GM13976 (cell line): ENCODE data around the gene BLOC1S3.
A peak's percentile ranks its signal among the peaks of the same experiment; 100 is the strongest.

Source experiments
- DNase-seq: peaks from one replicate; pipeline ENCODE4 v3.0.0; 2012; ENCODE audit warnings: low spot score
- in situ Hi-C: fragments of 300-500 bp; cut with MboI; formaldehyde crosslinking; loops from one replicate; pipeline ENCODE4 v1.12.0; 2022; ENCODE audit warnings: low sequenced_read_pairs, mixed read lengths, inconsistent platforms; ENCODE audit not compliant: unreplicated experiment
- TF ChIP-seq, protein P1 (sequence below): IDR thresholded peaks from 2 replicates; pipeline ENCODE4 v1.5.1; 2012; ENCODE audit warnings: borderline replicate concordance, mild to moderate bottlenecking; ENCODE audit not compliant: insufficient read depth; ENCODE audit errors: extremely low read depth, missing control alignments, control extremely low read depth

Gene BLOC1S3

DNA sequence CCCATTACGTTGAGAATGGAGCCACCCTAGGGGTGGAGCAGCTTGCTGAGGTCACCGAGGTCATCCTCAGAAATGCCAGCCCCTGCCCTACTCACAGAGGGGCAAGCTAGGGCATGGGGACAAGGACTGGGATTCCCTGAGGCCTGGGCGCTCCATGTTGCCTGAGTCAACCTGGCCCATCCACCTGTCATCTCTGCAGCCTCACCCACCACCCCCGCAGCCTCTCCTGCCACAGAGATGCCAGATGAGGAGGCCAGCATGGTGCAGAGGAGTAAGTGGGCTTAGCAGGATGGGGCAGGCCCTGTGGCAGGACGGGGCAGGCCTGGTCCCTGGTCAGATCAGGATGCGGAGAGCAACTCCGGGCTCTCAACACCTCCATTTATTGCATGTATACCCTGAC, 27.3 kb upstream of the BLOC1S3 start:
- in situ Hi-C loops: no loop called here
- TF ChIP-seq, protein P1, sequence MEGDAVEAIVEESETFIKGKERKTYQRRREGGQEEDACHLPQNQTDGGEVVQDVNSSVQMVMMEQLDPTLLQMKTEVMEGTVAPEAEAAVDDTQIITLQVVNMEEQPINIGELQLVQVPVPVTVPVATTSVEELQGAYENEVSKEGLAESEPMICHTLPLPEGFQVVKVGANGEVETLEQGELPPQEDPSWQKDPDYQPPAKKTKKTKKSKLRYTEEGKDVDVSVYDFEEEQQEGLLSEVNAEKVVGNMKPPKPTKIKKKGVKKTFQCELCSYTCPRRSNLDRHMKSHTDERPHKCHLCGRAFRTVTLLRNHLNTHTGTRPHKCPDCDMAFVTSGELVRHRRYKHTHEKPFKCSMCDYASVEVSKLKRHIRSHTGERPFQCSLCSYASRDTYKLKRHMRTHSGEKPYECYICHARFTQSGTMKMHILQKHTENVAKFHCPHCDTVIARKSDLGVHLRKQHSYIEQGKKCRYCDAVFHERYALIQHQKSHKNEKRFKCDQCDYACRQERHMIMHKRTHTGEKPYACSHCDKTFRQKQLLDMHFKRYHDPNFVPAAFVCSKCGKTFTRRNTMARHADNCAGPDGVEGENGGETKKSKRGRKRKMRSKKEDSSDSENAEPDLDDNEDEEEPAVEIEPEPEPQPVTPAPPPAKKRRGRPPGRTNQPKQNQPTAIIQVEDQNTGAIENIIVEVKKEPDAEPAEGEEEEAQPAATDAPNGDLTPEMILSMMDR: no peak
- DNase-seq: no peak

DNA sequence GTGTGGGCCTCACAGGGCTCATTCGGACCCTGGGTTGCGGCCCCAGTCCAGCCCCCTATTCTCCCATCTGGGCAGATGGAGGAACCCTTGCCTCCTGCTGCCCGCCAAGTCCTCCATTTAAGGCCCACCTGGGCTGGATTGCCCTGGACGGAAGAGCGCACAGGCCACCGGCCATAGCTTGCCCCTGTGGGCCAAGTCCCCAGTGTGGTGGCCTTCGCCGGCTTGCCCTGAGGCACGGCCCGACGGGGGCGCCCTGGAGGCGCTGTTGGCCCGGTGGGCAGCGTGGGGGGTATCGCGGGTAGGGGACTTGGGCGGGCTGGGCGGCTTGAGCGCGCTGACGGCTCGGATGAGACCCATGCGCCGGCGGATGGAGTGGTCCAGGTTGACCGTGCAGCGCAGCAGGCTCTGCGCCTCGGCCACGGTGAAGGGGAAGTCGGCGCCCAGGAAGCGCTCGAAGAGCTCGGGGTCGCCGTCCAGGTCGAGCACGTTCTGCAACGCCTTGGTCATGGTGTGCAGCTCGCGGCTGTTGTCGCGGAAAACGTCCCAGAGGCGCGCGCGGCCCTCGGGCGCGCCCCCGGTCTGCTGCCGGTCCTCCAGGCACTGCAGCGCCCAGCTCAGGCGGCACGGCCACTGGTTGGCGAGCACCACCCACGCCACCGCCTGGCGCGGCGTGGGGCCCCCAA, 26.6 kb upstream of the BLOC1S3 start:
- TF ChIP-seq, protein P1: no peak
- no peak for DNase-seq
- in situ Hi-C loops: no loop called here

DNA sequence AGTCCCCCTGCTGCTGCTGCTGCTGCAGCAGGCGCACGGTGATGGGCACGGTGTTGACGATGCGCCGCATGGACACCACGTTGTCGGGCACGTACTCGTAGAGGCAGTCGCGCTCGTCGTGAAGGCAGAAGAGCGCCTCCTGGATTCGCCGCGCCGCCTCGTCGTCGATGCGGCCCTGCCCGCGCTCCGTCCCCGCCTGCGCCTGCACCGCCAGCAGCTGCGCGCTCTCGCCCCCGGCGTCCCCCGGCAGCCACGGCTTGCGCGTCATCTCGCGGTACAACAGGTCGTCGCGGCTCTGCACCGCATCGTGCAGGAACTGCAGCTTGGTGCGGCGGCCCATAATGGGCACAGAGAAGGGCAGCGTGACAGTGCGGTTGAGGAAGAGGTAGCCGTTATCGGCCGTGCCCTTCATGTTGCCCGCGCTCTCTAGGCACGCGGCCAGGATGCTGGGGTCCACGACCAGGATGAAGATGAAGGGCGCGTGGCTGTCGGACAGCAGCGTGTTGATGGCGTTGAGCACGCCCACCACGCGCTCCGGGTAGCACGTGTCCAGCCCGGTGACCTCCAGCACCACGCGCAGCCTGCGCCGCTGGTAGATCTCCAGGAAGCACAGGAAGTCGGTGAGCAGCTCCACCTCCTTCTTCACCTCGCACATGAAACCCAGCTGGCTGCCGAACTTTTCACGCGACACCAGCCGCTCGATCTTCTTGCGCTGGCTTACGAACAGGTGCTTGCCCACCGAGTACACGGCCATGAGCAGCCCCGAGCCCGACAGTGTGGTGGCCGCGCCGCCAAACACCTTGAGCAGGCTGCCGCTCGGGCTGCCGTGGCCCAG, 25.9 kb upstream of the BLOC1S3 start:
- TF ChIP-seq, protein P1: no peak
- in situ Hi-C loops: no loop called here
- DNase-seq: peak; percentile 72

DNA sequence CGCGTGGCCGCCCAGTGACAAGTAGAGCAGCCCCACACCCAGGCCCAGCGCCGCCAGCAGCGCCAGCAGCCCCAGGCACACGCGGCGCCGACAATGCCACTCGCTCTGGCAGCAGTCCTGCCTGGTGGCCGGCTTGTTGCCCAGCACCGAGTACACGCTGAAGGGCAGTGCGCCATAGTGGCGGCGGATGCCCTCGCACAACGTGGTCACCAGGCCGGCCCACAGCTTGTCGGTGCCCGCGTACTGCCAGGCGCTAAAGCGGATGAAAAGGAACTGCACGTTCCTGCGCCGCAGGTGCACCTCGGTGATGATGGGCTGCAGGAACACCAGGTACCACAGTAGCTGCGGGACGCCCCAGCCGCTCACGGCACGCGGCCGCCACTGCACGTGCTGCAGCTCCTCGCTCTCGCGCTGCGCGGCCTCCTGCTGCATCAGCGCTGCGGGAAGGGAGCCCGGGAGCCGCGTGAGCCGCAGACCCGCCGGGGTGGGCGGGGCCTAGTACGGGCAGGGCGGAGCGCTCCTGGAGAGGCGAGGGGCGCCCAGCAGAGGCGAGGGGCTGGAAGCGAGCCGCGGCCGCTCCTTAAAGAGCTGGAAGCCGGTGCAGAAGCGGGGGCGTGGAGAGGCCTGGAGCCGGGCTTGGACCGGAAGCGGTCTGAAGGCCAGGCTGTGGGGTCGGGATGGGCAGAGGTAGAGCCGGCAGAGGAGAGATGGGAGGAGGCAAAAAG, 25.1 kb upstream of the BLOC1S3 start:
- peak; percentile 55 for DNase-seq
- TF ChIP-seq, protein P1: no peak
- in situ Hi-C loops: no loop called here

DNA sequence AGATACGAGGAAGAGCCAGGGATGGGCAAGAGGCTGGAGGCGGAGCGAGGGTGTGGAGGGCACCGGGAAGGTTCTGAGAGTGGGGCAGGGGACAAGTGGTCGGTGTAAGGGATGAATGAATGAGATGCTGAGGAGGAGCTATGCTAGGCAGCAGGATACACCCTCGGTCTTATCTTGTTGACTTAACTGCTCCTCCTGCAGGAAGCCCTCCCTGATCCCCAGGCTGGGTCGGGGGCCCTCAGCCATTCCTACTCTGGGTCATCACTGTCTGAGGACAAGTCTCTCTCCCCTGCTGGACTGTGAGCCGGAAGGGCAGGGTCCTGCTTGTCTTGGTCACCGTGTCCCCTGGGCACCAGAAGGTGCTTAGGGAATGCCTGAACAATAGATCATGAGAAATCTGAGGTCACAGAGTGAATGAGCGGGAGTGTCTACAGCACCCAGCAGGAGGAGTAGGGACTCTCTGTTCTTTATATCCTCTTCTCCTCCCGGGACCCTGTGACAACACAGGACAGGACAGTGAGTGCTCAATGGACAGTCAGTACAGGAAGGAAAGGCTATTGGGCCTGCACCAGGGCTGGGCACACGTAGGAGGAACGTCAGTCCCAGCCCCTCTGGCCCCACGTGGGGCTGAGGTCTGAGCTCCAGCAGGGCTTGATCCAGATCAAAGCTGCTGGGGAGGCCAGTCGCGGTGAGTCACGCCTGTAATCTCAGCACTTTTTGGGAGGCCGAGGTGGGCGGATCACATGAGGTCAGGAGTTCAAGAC, 24.3 kb upstream of the BLOC1S3 start:
- DNase-seq: peak; percentile 37
- TF ChIP-seq, protein P1: no peak
- in situ Hi-C loops: no loop called here
